ENCODE measurements around the gene LMNA. TPM values are rescaled to one million over a fixed set of nuclear protein-coding genes. Genes with fewer than 3 reads are reported as not detected.

LMNA gene
- total and polyA plus RNA-seq, 8 donors = 73.5 to 437 (median 106) TPM

DNA sequence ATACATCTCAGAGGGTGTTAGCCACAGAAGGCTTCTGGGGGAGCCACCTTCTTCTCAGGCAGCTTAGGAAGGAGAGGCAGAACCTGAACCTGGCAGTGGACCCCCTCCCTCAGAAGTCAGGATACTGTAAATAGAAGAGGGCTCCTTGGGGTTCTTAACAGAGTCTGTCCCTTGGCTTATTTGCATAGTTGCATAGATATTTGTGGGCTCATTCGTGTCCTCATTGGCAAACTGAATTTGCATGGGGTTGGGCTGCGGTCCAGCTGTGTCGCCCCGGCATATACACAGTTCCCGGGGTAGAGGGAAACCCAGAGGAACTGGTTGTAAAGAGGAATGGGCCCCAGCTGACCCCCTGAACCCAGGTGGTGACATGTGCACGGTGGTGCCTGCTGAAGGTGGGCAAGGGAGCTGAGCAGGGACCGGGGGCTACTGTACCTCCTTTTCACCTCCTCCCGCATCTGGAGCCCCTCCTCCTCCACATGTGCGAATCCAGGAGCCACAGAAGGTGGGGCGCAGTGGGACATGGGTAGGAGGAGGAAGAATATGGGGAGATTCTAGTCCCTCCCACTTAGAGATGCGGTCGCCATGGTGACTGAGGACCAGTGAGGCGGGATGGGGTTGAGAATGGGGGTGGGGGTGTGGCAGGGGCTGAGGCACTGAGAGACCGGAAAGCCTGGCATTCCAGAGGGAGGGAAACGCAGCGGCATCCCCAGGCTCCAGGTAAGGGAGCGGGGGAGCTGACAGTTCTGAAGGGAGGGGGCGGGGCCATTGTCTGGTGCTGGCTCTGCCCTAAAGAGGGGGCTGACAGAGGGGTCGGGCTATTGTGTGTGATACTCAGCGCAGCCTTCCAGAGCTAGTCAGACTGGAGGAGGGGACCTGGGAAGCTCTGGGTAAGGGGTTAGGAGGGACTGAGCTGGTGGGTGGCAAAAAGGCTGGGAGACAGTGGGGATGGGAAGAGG is 35.1 kb downstream of the LMNA start:
- H3K4me1 ChIP-seq = peaks cover 10 to 84% of the 10 kb centered on the region in 2 donors
- H3K4me3 ChIP-seq = no peak overlapping the region
- H3K27me3 ChIP-seq = peaks cover 0 to 11% of the 10 kb centered on the region in 2 donors
- H3K9me3 ChIP-seq = no peaks in the 10 kb centered on the region
- peak overlapping the region in 1 of 2 donors; percentile 91 for H3K27ac ChIP-seq
- TF ChIP-seq, protein P1, sequence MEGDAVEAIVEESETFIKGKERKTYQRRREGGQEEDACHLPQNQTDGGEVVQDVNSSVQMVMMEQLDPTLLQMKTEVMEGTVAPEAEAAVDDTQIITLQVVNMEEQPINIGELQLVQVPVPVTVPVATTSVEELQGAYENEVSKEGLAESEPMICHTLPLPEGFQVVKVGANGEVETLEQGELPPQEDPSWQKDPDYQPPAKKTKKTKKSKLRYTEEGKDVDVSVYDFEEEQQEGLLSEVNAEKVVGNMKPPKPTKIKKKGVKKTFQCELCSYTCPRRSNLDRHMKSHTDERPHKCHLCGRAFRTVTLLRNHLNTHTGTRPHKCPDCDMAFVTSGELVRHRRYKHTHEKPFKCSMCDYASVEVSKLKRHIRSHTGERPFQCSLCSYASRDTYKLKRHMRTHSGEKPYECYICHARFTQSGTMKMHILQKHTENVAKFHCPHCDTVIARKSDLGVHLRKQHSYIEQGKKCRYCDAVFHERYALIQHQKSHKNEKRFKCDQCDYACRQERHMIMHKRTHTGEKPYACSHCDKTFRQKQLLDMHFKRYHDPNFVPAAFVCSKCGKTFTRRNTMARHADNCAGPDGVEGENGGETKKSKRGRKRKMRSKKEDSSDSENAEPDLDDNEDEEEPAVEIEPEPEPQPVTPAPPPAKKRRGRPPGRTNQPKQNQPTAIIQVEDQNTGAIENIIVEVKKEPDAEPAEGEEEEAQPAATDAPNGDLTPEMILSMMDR (IDR thresholded peaks at IDR 0.05) = no peak
- intact Hi-C loops (cut with DNase I) = loop anchor here in 1 of 2 donors (5.0 kb wide), 1 partner anchor 73 kb away; no protein-coding TSS in a partner anchor
- H3K36me3 ChIP-seq = no peaks in the 10 kb centered on the region
- DNase-seq = no peak
- no peak for ATAC-seq

DNA sequence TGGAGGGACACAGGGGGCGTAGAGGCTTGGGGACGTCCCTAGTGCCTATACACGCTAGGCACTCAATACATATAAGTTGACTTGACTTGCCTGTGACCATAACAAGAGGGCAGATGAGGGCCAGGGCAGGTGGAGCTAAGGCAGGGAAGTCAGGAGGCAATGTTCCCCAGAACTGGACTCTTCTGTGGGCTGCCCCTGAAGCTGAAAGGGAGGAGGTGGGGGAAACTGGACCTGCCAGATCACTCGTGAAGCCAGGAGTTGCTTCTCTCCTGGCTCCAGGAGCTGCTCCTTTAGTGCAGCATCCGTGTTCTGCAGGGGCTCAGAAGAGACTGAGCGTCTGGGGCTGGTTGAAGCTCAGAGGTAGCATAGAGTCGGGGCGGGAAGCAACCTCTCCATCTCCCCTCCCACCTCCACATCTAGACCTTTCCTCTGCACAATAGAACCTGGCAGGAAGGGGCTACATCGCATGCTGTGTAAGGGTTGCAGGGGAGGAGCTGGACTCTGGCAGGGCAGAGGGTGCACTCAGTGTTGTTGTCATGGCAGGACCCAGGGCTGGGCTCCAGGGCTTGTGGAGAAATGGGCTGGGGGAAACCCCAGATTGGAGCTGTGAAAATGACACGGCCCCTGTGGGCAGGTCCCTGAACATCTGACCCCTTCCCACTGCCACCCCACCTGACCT is 36.0 kb downstream of the LMNA start:
- ATAC-seq = no peak
- TF ChIP-seq, protein P1 (IDR thresholded peaks at IDR 0.05) = no peak
- intact Hi-C loops (cut with DNase I) = no loop called here

DNA sequence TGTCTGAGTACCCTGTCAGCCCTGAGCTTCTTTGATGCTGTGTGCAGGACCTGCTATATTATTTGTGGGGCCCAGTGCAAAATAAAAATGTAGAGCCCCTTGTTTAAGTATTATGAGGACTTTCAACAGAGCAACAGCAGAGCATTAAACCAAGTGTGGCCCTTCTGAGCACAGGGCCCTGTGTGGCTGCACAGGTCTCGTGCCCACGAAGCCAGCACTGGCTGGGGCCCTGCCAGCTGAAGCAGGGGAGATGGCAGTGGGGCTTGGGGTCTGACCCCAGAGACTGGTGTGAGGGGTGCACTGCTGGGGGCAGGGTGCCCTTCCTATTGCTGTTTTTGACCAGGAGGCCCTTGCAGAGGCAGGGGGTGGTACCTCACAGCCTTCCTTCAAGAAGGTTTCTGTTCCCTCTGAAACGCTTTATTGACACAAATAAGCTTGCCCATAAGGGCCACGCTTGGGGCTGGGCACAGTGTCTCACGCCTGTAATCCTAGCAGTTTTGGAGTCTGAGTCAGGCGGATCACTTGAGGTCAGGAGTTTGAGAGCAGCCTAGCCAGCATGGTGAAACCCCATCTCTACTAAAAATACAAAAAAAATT is 36.7 kb downstream of the LMNA start:
- no peak overlapping the region for H3K27ac ChIP-seq
- no peak overlapping the region for H3K4me3 ChIP-seq
- TF ChIP-seq, protein P1 (IDR thresholded peaks at IDR 0.05) = no peak
- peaks cover 0 to 11% of the 10 kb centered on the region in 2 donors for H3K27me3 ChIP-seq
- intact Hi-C loops (cut with DNase I) = no loop called here
- H3K9me3 ChIP-seq = no peaks in the 10 kb centered on the region
- peak; percentile 18 for ATAC-seq
- H3K4me1 ChIP-seq = peaks cover 8 to 91% of the 10 kb centered on the region in 2 donors
- no peaks in the 10 kb centered on the region for H3K36me3 ChIP-seq
- no peak for DNase-seq

More for the DNA sequence above, 36.0 kb downstream of the LMNA start:
- Histone ChIP-seq H3K36me3 (no peaks in the 10 kb centered on the region), H3K4me3 (no peak overlapping the region), H3K9me3 (no peaks in the 10 kb centered on the region), H3K4me1 (peaks cover 10 to 90% of the 10 kb centered on the region in 2 donors), H3K27ac (no peak overlapping the region), H3K27me3 (peaks cover 0 to 11% of the 10 kb centered on the region in 2 donors)
- no peak for DNase-seq

DNA sequence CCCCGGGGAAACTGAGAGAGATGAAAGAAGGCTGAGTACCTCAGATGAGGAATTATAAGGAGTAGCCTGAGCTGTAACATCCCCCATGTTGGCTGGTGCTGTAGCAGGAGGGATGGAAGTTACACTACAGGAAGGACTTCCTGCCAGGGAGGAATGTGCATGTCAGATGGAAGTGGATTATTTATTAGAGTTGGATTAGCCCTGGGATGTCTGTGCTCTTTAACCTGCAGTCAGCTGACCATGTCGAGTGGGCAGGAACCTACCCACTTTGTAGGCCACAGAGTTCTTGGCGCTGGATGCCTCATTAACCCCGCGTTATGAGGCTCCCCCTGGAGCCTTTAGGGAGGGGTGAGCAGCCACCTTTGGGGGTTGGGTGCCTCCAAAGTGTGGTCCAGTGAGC is 38.1 kb downstream of the LMNA start:
- Histone ChIP-seq H3K4me1 (peaks cover 0 to 84% of the 10 kb centered on the region in 2 donors), H3K27me3 (peaks cover 0 to 11% of the 10 kb centered on the region in 2 donors), H3K27ac (peak overlapping the region in 1 of 2 donors; percentile 81), H3K4me3 (no peak overlapping the region), H3K36me3 (peaks cover 0 to 9% of the 10 kb centered on the region in 2 donors), H3K9me3 (no peaks in the 10 kb centered on the region)
- TF ChIP-seq, protein P1 (IDR thresholded peaks at IDR 0.05) = no peak
- intact Hi-C loops (cut with DNase I) = no loop called here
- ATAC-seq (no peak), DNase-seq (no peak)

All from left lung (tissue), 10 donors.